ENCODE measurements around the gene FAM120AOS.

FAM120AOS gene

GRCh38 chr9:93453047-93453914 is at the start of gene FAM120AOS:
Gene FAM120AOS (minus strand): TSS chr9:93453581. CDS start chr9:93452709, 872 bp downstream.
- peak; percentile 88 for DNase-seq

GRCh38 chr9:93501406-93501805 is 48.0 kb upstream of the FAM120AOS start:
- no peak for DNase-seq

- no peak for DNase-seq
These were observed 47.4 kb upstream of the FAM120AOS start for GRCh38 chr9:93500571-93501298.

GRCh38 chr9:93496285-93496684 is 42.9 kb upstream of the FAM120AOS start:
- DNase-seq: no peak

- no peak for DNase-seq
These were observed 40.6 kb upstream of the FAM120AOS start for GRCh38 chr9:93493949-93494348.

GRCh38 chr9:93492327-93492726 is 38.9 kb upstream of the FAM120AOS start:
- no peak for DNase-seq

GRCh38 chr9:93491593-93492232 is 38.3 kb upstream of the FAM120AOS start:
- no peak for DNase-seq

GRCh38 chr9:93488244-93488643 is 34.9 kb upstream of the FAM120AOS start:
- no peak for DNase-seq

- DNase-seq: no peak
These were observed 32.9 kb upstream of the FAM120AOS start for GRCh38 chr9:93486268-93486667.

GRCh38 chr9:93483497-93483896 is 30.1 kb upstream of the FAM120AOS start:
- DNase-seq: no peak

- DNase-seq: no peak
These were observed 27.4 kb upstream of the FAM120AOS start for GRCh38 chr9:93480728-93481324.

GRCh38 chr9:93480262-93480661 is 26.9 kb upstream of the FAM120AOS start:
- DNase-seq: no peak

- DNase-seq: no peak
These were observed 26.3 kb upstream of the FAM120AOS start for GRCh38 chr9:93479726-93480125.

GRCh38 chr9:93477397-93477796 is 24.0 kb upstream of the FAM120AOS start:
- DNase-seq: no peak

GRCh38 chr9:93476924-93477323 is 23.5 kb upstream of the FAM120AOS start:
- no peak for DNase-seq

GRCh38 chr9:93475856-93476255 is 22.5 kb upstream of the FAM120AOS start:
- DNase-seq: no peak

GRCh38 chr9:93475108-93475507 is 21.7 kb upstream of the FAM120AOS start:
- DNase-seq: no peak

- no peak for DNase-seq
These were observed 20.0 kb upstream of the FAM120AOS start for GRCh38 chr9:93473411-93473810.

GRCh38 chr9:93471124-93471523 is 17.7 kb upstream of the FAM120AOS start:
- no peak for DNase-seq

GRCh38 chr9:93470391-93470790 is 17.0 kb upstream of the FAM120AOS start:
- DNase-seq: no peak

GRCh38 chr9:93468763-93469456 is 15.5 kb upstream of the FAM120AOS start:
- DNase-seq: no peak

GRCh38 chr9:93467462-93467861 is 14.1 kb upstream of the FAM120AOS start:
- DNase-seq: no peak

- DNase-seq: no peak
These were observed 13.7 kb upstream of the FAM120AOS start for GRCh38 chr9:93467062-93467416.
